GM23248 (cell line): ENCODE measurements around the gene SMOC2. TPM values are rescaled to one million over a fixed set of nuclear protein-coding genes. Genes with fewer than 3 reads are reported as not detected.

Experiments used
- DNase-seq: peaks from one replicate; pipeline ENCODE4 v3.0.0-alpha.2; 2015
- H2AFZ ChIP-seq: fragments of 200-600 bp; sonication (generic); 2 replicates; pipeline ENCODE4 v1.6.1; 2016; ENCODE audit warnings: antibody characterized with exemption
- H3F3A ChIP-seq: fragments of 200-600 bp; sonication (generic); 2 replicates; pipeline ENCODE4 v1.6.1; 2016; ENCODE audit warnings: mild to moderate bottlenecking, antibody characterized with exemption, mixed run types; ENCODE audit not compliant: insufficient read depth
- H3K27ac ChIP-seq: fragments of 200-600 bp; sonication (generic); 2 replicates; pipeline ENCODE4 v1.5.1; 2016; ENCODE audit warnings: mild to moderate bottlenecking
- H3K27me3 ChIP-seq: fragments of 200-600 bp; sonication (generic); replicated peaks from 2 replicates; pipeline ENCODE4 v1.6.1; 2016; ENCODE audit warnings: mild to moderate bottlenecking; ENCODE audit not compliant: insufficient read depth
- H3K36me3 ChIP-seq: fragments of 200-600 bp; sonication (generic); 2 replicates; pipeline ENCODE4 v1.6.1; 2016; ENCODE audit warnings: low read depth, mild to moderate bottlenecking
- H3K4me1 ChIP-seq: fragments of 200-600 bp; sonication (generic); 2 replicates; pipeline ENCODE4 v1.6.1; 2016; ENCODE audit warnings: mild to moderate bottlenecking; ENCODE audit not compliant: insufficient read depth
- H3K4me2 ChIP-seq: fragments of 200-600 bp; sonication (generic); one replicate; pipeline ENCODE4 v1.6.1; 2016; ENCODE audit warnings: mild to moderate bottlenecking; ENCODE audit not compliant: unreplicated experiment
- H3K4me3 ChIP-seq: fragments of 200-600 bp; sonication (generic); 2 replicates; pipeline ENCODE4 v1.5.1; 2016; ENCODE audit warnings: mild to moderate bottlenecking
- H3K79me2 ChIP-seq: fragments of 200-600 bp; sonication (generic); 2 replicates; pipeline ENCODE4 v1.6.1; 2016; ENCODE audit warnings: mild to moderate bottlenecking; ENCODE audit not compliant: insufficient read depth
- H3K9ac ChIP-seq: fragments of 200-600 bp; sonication (generic); 2 replicates; pipeline ENCODE4 v1.6.1; 2016; ENCODE audit warnings: mild to moderate bottlenecking
- H3K9me2 ChIP-seq: fragments of 200-600 bp; sonication (generic); 2 replicates; pipeline ENCODE4 v1.6.1; 2016; ENCODE audit warnings: mixed run types, mild to moderate bottlenecking, moderate library complexity; ENCODE audit not compliant: insufficient read depth
- H3K9me3 ChIP-seq: fragments of 200-600 bp; sonication (generic); one replicate; pipeline ENCODE4 v1.6.1; 2017; ENCODE audit warnings: low read depth
- H4K20me1 ChIP-seq: fragments of 200-600 bp; sonication (generic); 2 replicates; pipeline ENCODE4 v1.6.0; 2016; ENCODE audit not compliant: insufficient read depth
- EZH2 ChIP-seq: fragments of 200-600 bp; sonication (generic); IDR thresholded peaks from 2 replicates; pipeline ENCODE4 v1.6.1; 2018; ENCODE audit warnings: antibody characterized with exemption, mild to moderate bottlenecking; ENCODE audit not compliant: insufficient read depth, poor library complexity, severe bottlenecking
- EZH2phosphoT487 ChIP-seq: fragments of 200-600 bp; sonication (generic); IDR thresholded peaks from 2 replicates; pipeline ENCODE4 v1.6.1; 2018; ENCODE audit warnings: antibody characterized with exemption, moderate library complexity, mild to moderate bottlenecking, low read depth; ENCODE audit not compliant: insufficient read depth
- WGBS, 2 experiments: methylation state at CpG; one replicate each; pipeline ENCODE4 v1.1.6; 2015 to 2017; ENCODE audit warnings: low lambda C conversion rate in 2 of 2, low coverage in 1 of 2; ENCODE audit errors: missing lambda C conversion rate in 2 of 2; 5-methylcytosine and 5-hydroxymethylcytosine counted together
- in situ Hi-C: fragments of 300-500 bp; cut with MboI; formaldehyde crosslinking; loops from 2 replicates; pipeline ENCODE4 v1.15.0; 2020
- polyA plus RNA-seq: library from polyadenylated mRNA; unstranded; fragments of >200 nt; fragmentation: Nextera tagmentation; extraction: Ambion mirVana; gene quantifications from 2 replicates; pipeline ENCODE4 v1.2.1, GENCODE V29; 2016
- total RNA-seq: library from RNA; depleted of rRNA; stranded (reverse); fragments of >200 nt; shearing (Covaris generic); gene quantifications from 2 replicates; pipeline ENCODE4 v1.2.3, GENCODE V29; 2014

The SMOC2 gene
- total and polyA plus RNA-seq, 2 experiments from 2014 or later: not detected

DNA sequence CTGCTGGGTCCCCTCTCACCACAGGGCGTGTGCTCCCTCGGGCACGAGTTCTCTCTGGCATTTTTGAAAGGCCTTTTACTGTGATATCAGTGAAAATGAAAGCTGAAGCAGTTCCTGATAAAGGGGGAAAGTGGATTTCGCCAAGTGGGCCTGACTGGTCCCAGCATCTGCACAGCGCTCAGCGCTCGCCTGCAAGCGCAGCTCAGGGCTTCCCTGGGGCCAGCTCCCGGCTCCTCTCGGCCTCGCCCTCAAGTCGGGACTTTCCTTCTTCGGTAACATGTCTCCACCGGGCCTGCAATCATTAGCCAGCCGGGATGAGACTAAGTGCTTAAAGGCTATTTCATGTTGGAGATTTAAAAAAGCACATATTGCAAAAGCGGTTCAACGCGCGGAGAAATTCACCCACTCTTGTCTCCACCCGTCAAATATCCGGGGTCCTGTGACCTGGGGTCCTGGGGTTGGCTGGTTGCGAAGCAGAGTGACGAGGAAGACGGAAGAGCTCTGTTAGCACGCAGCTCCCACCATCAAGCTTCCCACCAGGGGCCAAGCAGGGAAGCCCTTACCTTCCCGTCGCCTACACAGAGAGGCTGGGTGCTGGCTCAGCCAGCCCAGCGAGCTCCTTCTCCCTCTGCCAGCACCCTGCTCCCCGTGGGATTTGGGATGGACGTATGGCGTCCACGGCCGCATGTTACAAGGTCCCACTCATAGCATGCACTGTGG is 114.1 kb downstream of the SMOC2 start:
- Histone ChIP-seq H3K4me2 (no peak overlapping the region), H3K9ac (no peak overlapping the region), H3K27ac (no peak overlapping the region), H3K9me2 (no peaks in the 10 kb centered on the region), H3K4me1 (no peaks in the 10 kb centered on the region), H3K36me3 (no peaks in the 10 kb centered on the region), H3K9me3 (no peaks in the 10 kb centered on the region), H3K4me3 (no peak overlapping the region), H2AFZ (no peak overlapping the region), H3K79me2 (no peaks in the 10 kb centered on the region), H3K27me3 (no peaks in the 10 kb centered on the region), H4K20me1 (no peaks in the 10 kb centered on the region), H3F3A (no peaks in the 10 kb centered on the region)
- no peak for DNase-seq
- WGBS, 2 experiments: 73 to 75% methylated on average over 31 to 33 of the region's 33 CpGs
- in situ Hi-C loops: no loop called here
- TF ChIP-seq EZH2phosphoT487 (no peak), EZH2 (no peak)

DNA sequence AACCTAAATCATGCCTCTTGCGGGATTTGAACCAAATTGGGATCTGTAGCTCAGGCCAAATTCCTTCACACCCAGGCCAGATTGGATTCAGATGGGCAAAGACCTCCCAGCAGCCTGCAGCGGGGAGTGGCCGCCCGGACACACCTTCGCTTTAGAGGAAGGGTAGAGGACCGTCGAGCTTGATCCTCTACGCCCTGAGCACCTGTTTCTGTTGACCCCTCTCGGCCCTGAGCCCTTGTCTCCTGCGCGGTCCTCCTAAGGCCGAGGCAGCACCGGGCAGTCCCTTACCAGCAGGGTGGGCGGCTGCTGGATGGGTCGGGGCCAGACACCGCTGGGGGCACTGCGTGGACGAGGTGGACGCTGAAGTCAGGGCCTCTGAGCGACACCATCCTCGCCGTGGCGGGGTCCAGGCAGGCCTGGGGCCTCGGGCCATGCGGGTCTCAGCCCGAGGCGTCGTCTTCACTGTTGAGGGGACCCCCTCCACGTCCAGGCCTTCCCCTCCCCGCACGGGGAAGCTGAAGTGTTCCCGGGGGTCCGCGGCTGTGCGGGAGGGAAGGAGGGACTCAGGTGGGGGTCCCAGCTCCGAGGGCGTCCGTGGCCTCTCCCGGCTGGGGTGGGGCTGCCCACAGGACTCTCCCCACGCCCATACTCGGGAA is 114.8 kb downstream of the SMOC2 start:
- Histone ChIP-seq H3K9me3 (no peaks in the 10 kb centered on the region), H3K9me2 (no peaks in the 10 kb centered on the region), H3K27ac (no peak overlapping the region), H3K27me3 (no peaks in the 10 kb centered on the region), H2AFZ (no peak overlapping the region), H3K4me3 (no peak overlapping the region), H4K20me1 (no peaks in the 10 kb centered on the region), H3K9ac (no peak overlapping the region), H3K79me2 (no peaks in the 10 kb centered on the region), H3K36me3 (no peaks in the 10 kb centered on the region), H3F3A (no peaks in the 10 kb centered on the region), H3K4me2 (no peak overlapping the region), H3K4me1 (no peaks in the 10 kb centered on the region)
- WGBS, 2 experiments: 78 to 81% methylated on average over 33 to 41 of the region's 41 CpGs
- TF ChIP-seq EZH2 (no peak), EZH2phosphoT487 (no peak)
- in situ Hi-C loops: no loop called here
- DNase-seq: no peak

DNA sequence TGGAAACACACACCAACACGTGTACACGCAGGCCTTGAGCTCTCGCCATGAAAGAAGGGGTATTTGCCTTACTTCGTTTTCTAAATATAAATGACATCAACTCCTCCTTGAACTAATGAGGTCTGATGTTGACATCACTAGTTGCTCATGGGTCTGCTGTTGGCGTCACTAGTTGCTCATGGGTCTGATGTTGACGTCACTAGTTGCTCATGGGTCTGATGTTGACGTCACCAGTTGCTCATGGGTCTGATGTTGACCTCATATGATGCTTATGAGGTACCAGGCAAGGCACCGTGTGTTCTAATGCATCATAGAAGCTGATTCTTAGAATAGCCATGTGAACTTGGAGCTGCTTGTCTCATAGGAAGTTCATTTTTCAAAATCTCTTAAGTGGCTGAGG is 116.5 kb downstream of the SMOC2 start:
- TF ChIP-seq EZH2 (no peak), EZH2phosphoT487 (no peak)
- Histone ChIP-seq H3K4me1 (no peaks in the 10 kb centered on the region), H3K36me3 (no peaks in the 10 kb centered on the region), H3K4me3 (no peak overlapping the region), H4K20me1 (no peaks in the 10 kb centered on the region), H3F3A (no peaks in the 10 kb centered on the region), H2AFZ (no peak overlapping the region), H3K79me2 (no peaks in the 10 kb centered on the region), H3K9me3 (no peaks in the 10 kb centered on the region), H3K27ac (no peak overlapping the region), H3K4me2 (no peak overlapping the region), H3K27me3 (no peaks in the 10 kb centered on the region), H3K9ac (no peak overlapping the region), H3K9me2 (no peaks in the 10 kb centered on the region)
- 49 to 54% methylated on average over 8 of the region's 8 CpGs for WGBS, 2 experiments
- in situ Hi-C loops: no loop called here
- DNase-seq: no peak

DNA sequence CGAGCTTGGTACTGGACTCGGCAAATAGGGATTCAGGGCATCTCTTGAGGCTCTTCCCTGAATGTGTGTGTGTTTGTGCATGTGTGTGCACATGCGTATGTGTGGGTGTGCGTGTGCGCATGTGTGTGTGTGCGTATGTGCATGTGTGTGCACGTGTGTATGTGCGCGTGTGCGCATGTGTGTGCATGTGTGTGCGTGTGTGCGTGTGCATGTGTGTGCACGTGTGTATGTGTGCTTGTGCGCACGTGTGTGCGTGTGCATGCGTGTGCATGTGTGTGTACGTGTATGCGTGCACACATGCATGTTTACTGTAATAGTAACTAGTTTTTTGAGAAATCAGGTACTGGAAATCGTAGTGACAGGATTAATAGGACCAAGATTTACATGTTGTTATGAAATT is 117.7 kb downstream of the SMOC2 start:
- H4K20me1 ChIP-seq: no peaks in the 10 kb centered on the region
- no peaks in the 10 kb centered on the region for H3K79me2 ChIP-seq
- in situ Hi-C loops: no loop called here
- H3K36me3 ChIP-seq: no peaks in the 10 kb centered on the region
- no peak overlapping the region for H3K4me3 ChIP-seq
- H3K4me1 ChIP-seq: no peaks in the 10 kb centered on the region
- no peak for TF ChIP-seq EZH2phosphoT487
- no peak for TF ChIP-seq EZH2
- H3K9me2 ChIP-seq: no peaks in the 10 kb centered on the region
- no peaks in the 10 kb centered on the region for H3K27me3 ChIP-seq
- no peaks in the 10 kb centered on the region for H3K9me3 ChIP-seq
- DNase-seq: no peak
- H3K4me2 ChIP-seq: no peak overlapping the region
- H3K9ac ChIP-seq: no peak overlapping the region
- no peaks in the 10 kb centered on the region for H3F3A ChIP-seq
- WGBS, 2 experiments: 76 to 82% methylated on average over 20 of the region's 20 CpGs
- no peak overlapping the region for H3K27ac ChIP-seq
- H2AFZ ChIP-seq: no peak overlapping the region
